ENCODE data around the gene CTNNBL1. TPM values are rescaled to one million over a fixed set of nuclear protein-coding genes. Genes with fewer than 3 reads are reported as not detected.

Gene CTNNBL1
- total and polyA plus RNA-seq, 2 experiments from 2014 or later, result 25.3 to 53.7 TPM

GRCh38 chr20:37762716-37763485 is 69.1 kb downstream of the CTNNBL1 start:
- no peaks in the 10 kb centered on the region for H3K27me3 ChIP-seq (replicated peaks; ENCODE audit: insufficient read depth)
- no peaks in the 10 kb centered on the region for H3F3A ChIP-seq (ENCODE audit: insufficient read depth)
- in situ Hi-C loops (cut with MboI), result no loop called here
- H3K36me3 ChIP-seq (ENCODE audit: low read depth), result no peaks in the 10 kb centered on the region
- no peak for TF ChIP-seq EZH2 (IDR thresholded peaks at IDR 0.05; ENCODE audit: insufficient read depth, poor library complexity, severe bottlenecking)
- TF ChIP-seq EZH2phosphoT487 (IDR thresholded peaks at IDR 0.05; ENCODE audit: insufficient read depth, low read depth), result no peak
- no peaks in the 10 kb centered on the region for H4K20me1 ChIP-seq (ENCODE audit: insufficient read depth)
- DNase-seq, result no peak
- no peak overlapping the region for H3K4me3 ChIP-seq
- H3K4me1 ChIP-seq (ENCODE audit: insufficient read depth), result no peaks in the 10 kb centered on the region
- no peaks in the 10 kb centered on the region for H3K9me2 ChIP-seq (ENCODE audit: insufficient read depth)
- no peak overlapping the region for H2AFZ ChIP-seq
- H3K9me3 ChIP-seq (ENCODE audit: low read depth), result no peaks in the 10 kb centered on the region
- 90 to 95% methylated on average over 4 of the region's 4 CpGs for WGBS, 2 experiments (ENCODE audit: low coverage in 1 of 2, low lambda C conversion rate in 2 of 2, missing lambda C conversion rate in 2 of 2)
- no peak overlapping the region for H3K4me2 ChIP-seq (ENCODE audit: unreplicated experiment)
- H3K79me2 ChIP-seq (ENCODE audit: insufficient read depth), result no peaks in the 10 kb centered on the region
- H3K27ac ChIP-seq, result no peak overlapping the region
- H3K9ac ChIP-seq, result no peak overlapping the region

- TF ChIP-seq EZH2 (IDR thresholded peaks at IDR 0.05; ENCODE audit: insufficient read depth, poor library complexity, severe bottlenecking) (no peak), EZH2phosphoT487 (IDR thresholded peaks at IDR 0.05; ENCODE audit: insufficient read depth, low read depth) (no peak)
- no peaks in the 10 kb centered on the region for H3K4me1 ChIP-seq (ENCODE audit: insufficient read depth)
- WGBS, 2 experiments (ENCODE audit: low coverage in 1 of 2, low lambda C conversion rate in 2 of 2, missing lambda C conversion rate in 2 of 2), result 96 to 97% methylated on average over 4 of the region's 4 CpGs
- H3K4me3 ChIP-seq, result no peak overlapping the region
- peak; percentile 25 for DNase-seq
- no peaks in the 10 kb centered on the region for H3K9me2 ChIP-seq (ENCODE audit: insufficient read depth)
- no peaks in the 10 kb centered on the region for H3K27me3 ChIP-seq (replicated peaks; ENCODE audit: insufficient read depth)
- no peaks in the 10 kb centered on the region for H3K9me3 ChIP-seq (ENCODE audit: low read depth)
- in situ Hi-C loops (cut with MboI), result no loop called here
- no peak overlapping the region for H2AFZ ChIP-seq
- H3K4me2 ChIP-seq (ENCODE audit: unreplicated experiment), result no peak overlapping the region
- no peak overlapping the region for H3K9ac ChIP-seq
- no peaks in the 10 kb centered on the region; the same call in 1 of the 2 replicates for H3K36me3 ChIP-seq (ENCODE audit: low read depth)
- no peaks in the 10 kb centered on the region for H3K79me2 ChIP-seq (ENCODE audit: insufficient read depth)
- no peaks in the 10 kb centered on the region for H4K20me1 ChIP-seq (ENCODE audit: insufficient read depth)
- H3F3A ChIP-seq (ENCODE audit: insufficient read depth), result no peaks in the 10 kb centered on the region
- H3K27ac ChIP-seq, result no peak overlapping the region
Observed at GRCh38 chr20:37764333-37764935, 70.6 kb downstream of the CTNNBL1 start.

GRCh38 chr20:37770908-37771307 is 77.1 kb downstream of the CTNNBL1 start:
- TF ChIP-seq EZH2 (IDR thresholded peaks at IDR 0.05; ENCODE audit: insufficient read depth, poor library complexity, severe bottlenecking), result no peak
- TF ChIP-seq EZH2phosphoT487 (IDR thresholded peaks at IDR 0.05; ENCODE audit: insufficient read depth, low read depth), result no peak
- no peaks in the 10 kb centered on the region for H3K27me3 ChIP-seq (replicated peaks; ENCODE audit: insufficient read depth)
- H3K79me2 ChIP-seq (ENCODE audit: insufficient read depth), result no peaks in the 10 kb centered on the region
- H3K9ac ChIP-seq, result no peak overlapping the region
- no peaks in the 10 kb centered on the region for H3K9me3 ChIP-seq (ENCODE audit: low read depth)
- no peak overlapping the region for H3K27ac ChIP-seq
- H3K4me1 ChIP-seq (ENCODE audit: insufficient read depth), result no peaks in the 10 kb centered on the region
- no peaks in the 10 kb centered on the region for H3K9me2 ChIP-seq (ENCODE audit: insufficient read depth)
- no peaks in the 10 kb centered on the region for H4K20me1 ChIP-seq (ENCODE audit: insufficient read depth)
- 87 to 89% methylated on average over 5 of the region's 5 CpGs for WGBS, 2 experiments (ENCODE audit: low coverage in 1 of 2, low lambda C conversion rate in 2 of 2, missing lambda C conversion rate in 2 of 2)
- H3F3A ChIP-seq (ENCODE audit: insufficient read depth), result no peaks in the 10 kb centered on the region
- no peak for DNase-seq
- in situ Hi-C loops (cut with MboI), result no loop called here
- no peak overlapping the region for H3K4me2 ChIP-seq (ENCODE audit: unreplicated experiment)
- H2AFZ ChIP-seq, result no peak overlapping the region
- peaks cover 6% of the 10 kb centered on the region for H3K36me3 ChIP-seq (ENCODE audit: low read depth)
- no peak overlapping the region for H3K4me3 ChIP-seq

DNA sequence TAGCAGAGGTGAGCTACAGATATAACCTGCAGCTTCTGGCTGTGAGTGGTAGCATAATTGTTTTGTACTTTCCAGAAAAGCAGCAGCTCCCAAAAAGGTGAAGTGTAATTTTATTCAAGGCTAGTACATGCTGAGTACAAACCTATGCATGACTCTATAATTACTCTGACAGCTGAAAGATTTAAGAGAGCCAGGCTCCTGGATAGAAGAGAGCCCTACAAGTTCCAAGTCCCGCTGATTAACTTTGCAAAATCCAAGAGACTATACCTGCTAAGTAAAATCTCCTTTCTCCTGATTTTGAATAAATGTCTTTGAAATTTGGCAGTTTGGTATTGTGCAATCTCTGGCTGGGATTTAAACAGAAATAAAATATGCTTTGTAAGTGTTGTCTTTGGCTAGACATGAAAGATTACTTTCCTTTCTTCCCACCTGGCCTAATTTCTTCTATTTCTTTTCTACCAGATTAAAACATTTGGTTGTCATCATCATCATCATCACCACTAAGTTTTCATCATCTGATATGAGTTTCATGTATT is 79.5 kb downstream of the CTNNBL1 start:
- in situ Hi-C loops (cut with MboI), result no loop called here
- DNase-seq, result no peak
- no peaks in the 10 kb centered on the region for H3F3A ChIP-seq (ENCODE audit: insufficient read depth)
- no peak overlapping the region for H3K9ac ChIP-seq
- no peaks in the 10 kb centered on the region for H3K4me1 ChIP-seq (ENCODE audit: insufficient read depth)
- TF ChIP-seq EZH2 (IDR thresholded peaks at IDR 0.05; ENCODE audit: insufficient read depth, poor library complexity, severe bottlenecking), result no peak
- no peak for TF ChIP-seq EZH2phosphoT487 (IDR thresholded peaks at IDR 0.05; ENCODE audit: insufficient read depth, low read depth)
- H3K9me3 ChIP-seq (ENCODE audit: low read depth), result no peaks in the 10 kb centered on the region
- 92% methylated on average over 1 of the region's 1 CpG for WGBS, 2 experiments (ENCODE audit: low coverage in 1 of 2, low lambda C conversion rate in 2 of 2, missing lambda C conversion rate in 2 of 2)
- H4K20me1 ChIP-seq (ENCODE audit: insufficient read depth), result no peaks in the 10 kb centered on the region; the same call in 1 of the 2 replicates
- H3K79me2 ChIP-seq (ENCODE audit: insufficient read depth), result no peaks in the 10 kb centered on the region
- peaks cover 6% of the 10 kb centered on the region for H3K36me3 ChIP-seq (ENCODE audit: low read depth)
- H3K27ac ChIP-seq, result no peak overlapping the region
- no peak overlapping the region for H3K4me3 ChIP-seq
- H3K9me2 ChIP-seq (ENCODE audit: insufficient read depth), result no peaks in the 10 kb centered on the region
- no peaks in the 10 kb centered on the region for H3K27me3 ChIP-seq (replicated peaks; ENCODE audit: insufficient read depth)
- H2AFZ ChIP-seq, result no peak overlapping the region
- no peak overlapping the region for H3K4me2 ChIP-seq (ENCODE audit: unreplicated experiment)

Data from GM23248 (cell line).